Stimulated activated CD4-positive, alpha-beta T cell treated with anti-CD3 and anti-CD28 coated beads, Interleukin-4, amount 100 ng/mL, for 48 hours (primary cell): ENCODE results near the gene FAM98C.
A peak's percentile ranks its signal among the peaks of the same experiment; 100 is the strongest.
"Not testable (repeated sequence)": the region's sequence is repeated elsewhere in the genome, so short reads cannot be mapped to it uniquely, and the experiment has no call there.

Experiments used
- DNase-seq, 2 donors: peaks; one replicate each; pipeline ENCODE4 v3.0.0-alpha.2; 2020; ENCODE audit warnings: low read depth in 2 of 2

The FAM98C gene

DNA sequence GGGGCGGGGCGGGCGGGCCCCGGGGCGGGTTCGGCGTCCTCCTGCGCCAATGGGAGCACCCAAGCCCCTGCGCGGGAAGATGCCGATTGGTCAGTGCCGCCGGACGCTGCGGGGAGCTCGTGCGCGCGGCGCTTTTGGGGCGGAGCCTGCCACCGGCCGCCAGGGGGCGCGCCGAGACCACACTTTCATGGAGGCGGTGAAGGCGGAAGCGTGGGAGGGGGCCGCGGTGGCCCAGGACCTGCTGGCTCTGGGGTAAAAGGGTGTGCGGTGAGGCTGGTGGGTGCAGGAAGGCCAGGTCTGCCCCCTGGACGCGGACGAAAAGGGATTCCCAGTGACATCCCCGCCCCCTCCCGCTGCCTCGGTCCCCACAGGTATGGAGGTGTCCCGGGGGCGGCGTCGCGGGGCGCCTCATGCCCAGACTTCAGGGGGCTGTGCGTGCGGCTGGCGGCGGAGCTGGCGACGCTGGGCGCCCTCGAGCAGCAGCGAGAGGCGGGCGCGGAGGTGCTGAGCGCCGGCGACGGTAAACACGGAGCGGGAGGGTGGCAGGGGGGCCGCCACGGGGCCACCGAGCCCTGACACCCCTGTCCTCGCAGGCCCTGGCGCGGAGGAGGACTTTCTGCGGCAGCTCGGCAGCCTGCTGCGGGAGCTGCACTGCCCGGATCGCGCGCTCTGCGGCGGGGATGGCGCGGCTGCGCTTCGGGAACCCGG is at the start of gene FAM98C:
Gene FAM98C, plus strand, starts transcription at position 127 of the 708 bp plus-strand sequence. Its CDS starts 61 bp downstream, at position 188.
- peak; percentile 95 to 96 for DNase-seq

DNA sequence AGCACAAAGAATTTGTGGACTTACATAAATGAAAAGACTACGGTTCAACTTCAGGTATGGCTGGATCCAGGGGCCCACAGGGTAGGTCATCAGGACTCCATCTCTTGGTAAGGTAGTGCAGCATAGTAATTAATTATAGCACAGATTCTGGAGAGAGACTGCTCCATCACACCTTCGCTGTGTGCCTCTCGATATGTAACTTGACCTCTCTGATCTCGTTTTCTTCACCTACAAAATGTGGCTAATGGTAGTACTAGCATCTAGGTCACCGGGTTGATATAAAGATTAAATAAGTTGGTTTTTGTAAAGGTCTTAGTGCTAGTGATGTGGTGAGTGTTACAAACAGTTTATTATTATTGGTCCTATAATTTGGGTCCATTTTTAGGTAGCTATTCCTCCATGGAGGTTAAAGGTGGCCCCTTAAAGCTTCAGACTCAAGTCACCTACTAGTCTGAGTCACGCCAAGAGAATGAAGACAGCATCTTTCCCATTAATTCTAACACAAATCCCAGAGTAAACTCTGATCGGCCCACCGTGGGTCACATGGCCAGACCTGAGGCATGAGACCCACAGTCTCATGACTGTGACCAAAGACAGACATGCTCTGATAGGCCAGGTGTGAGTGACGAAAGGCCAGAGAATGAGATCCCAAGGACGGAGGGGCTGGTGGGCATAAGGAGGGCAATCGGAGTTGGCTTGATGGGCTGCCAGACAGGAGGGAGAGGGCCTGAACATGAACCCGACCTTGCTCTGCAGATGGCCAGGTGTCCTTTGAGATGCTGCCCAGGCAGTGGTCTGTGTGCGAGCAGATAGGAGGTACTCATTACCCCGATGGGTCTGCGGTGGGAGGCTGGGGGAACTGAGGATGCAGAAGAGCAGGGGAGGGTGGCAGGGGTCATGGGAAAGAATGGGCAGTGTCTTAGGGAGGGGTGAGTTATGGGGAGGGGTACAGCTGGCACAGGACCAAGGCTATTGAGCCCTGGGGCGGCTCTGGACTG is 46.9 kb upstream of the FAM98C start:
- DNase-seq, result no peak

DNA sequence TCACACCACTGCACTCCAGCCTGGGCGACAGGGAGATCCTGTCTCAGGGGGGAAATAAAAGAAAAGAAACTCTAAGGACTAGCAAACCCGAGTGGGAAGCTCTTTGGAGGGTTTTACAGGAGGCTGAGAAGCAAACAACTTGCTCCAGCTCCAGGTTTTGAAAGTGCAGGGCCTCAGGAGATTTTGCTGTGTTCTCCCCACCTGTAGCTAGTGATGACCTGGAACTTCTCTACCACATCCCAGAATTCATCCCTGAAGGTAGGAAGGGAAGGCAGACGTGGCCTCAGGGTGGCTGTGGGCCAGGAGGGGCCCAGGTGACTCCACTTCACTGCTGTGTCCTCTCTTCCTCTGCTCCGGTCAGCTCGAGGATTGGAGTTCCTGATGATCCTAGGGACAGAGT is 44.8 kb upstream of the FAM98C start:
- no peak for DNase-seq

DNA sequence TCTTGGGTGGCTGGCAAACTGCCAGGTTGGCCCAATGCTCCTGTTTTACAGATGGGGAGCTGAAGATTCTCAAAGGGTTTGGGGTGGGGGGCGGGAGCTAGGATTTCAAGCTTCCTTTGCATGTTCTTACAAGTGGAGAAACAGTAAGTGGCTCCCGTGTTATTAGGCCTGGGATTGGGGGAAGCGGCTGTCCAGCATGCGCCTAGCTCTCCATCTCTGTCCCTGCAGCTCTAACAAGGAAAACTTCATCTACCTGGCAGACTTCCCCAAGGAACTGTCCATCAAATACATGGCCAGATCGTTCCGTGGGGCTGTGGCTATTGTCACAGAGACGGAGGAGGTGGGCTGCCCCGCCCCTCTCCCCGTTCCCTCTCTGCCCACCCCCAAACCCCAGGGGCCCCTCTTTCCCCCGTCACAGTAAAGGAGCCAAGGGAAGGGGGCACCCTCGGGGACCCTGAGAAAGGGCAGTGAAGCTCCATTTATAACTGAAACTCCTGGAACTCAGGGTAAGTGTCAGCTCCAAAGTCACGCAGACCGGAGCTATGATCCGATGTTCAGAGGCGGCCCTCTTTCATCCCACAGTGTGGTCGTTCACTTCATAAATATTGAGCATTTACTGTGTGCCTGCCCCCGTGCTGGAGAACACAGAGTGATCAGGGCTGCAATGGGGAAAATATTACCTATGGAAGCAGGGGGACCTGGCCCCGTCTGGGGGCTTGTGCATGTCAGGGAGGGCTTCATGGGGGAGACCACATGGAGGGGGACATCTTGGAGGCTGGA is 43.5 kb upstream of the FAM98C start:
- DNase-seq, result no peak

DNA sequence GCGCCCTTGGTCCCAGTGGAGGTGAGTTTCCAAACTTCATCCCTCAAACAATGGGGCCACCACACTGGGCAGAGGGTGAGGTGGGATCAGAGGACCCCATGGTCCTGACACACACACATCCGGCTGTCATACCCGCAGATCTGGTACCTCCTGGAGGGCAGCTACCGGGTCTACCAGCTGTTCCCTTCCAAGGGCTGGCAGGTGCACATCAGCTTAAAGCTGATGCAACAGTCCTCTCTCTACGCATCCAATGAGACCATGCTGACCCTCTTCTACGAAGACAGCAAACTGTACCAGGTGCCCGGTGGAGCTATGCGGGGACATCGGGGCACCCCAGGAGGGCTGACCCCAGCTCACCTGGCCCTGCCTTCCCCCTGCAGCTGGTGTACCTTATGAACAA is 42.5 kb upstream of the FAM98C start:
- DNase-seq, result no peak

DNA sequence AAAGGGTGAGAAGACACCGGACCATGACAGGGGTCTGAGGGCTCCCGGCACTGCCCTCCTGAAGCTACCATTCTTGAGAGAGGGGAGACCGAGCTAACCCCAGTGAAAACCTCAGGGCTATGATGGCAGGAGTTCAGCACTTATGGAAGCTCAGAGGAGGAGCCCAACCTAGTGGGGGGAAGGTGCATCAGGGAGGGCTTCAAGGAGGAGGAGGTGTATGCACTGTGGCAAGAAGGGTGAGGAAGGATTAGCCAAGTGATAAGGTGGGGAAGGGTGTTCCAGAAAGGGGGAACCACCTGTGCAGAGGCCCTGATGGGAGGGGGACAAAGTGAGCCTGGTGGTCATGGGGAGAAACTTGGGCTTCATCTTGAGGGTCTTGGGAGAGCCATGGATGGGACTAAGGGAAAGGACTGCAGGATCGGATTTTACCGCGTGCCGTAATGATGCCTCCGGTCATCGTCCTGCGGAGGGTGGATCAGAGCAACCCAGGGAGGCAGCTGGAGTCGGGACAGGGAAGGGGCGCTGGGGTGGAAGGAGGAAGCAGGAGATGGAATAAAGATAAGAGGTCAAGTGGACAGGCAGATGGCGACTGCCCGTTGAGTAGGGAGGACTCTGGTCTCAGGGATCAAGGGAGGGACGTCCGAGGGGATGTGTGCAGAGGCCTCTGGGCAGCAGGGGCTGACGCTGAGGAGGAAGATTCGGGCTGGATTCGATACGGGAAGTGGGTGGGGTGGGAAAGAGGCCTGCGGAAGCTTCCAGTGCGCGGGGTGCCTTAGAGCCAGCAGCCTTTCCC is 41.9 kb upstream of the FAM98C start:
- no peak for DNase-seq

DNA sequence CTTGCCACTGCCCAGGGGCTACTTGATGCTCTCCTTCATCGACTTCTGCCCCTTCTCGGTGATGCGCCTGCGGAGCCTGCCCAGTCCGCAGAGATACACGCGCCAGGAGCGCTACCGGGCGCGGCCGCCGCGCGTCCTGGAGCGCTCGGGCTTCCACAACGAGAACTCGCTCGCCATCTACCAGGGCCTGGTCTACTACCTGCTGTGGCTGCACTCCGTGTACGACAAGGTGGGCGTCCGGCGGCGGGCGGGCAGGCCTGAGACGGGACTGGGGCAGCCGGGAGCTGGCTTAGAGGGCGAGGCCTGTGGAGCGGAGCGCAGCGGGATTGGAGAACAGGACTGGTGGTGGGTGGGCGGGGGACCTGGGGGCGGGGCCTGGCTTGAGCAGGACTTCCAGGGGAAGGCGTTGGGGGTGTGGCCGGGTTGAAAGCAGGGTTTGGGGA is 41.2 kb upstream of the FAM98C start:
- peak; percentile 66 to 77 for DNase-seq

DNA sequence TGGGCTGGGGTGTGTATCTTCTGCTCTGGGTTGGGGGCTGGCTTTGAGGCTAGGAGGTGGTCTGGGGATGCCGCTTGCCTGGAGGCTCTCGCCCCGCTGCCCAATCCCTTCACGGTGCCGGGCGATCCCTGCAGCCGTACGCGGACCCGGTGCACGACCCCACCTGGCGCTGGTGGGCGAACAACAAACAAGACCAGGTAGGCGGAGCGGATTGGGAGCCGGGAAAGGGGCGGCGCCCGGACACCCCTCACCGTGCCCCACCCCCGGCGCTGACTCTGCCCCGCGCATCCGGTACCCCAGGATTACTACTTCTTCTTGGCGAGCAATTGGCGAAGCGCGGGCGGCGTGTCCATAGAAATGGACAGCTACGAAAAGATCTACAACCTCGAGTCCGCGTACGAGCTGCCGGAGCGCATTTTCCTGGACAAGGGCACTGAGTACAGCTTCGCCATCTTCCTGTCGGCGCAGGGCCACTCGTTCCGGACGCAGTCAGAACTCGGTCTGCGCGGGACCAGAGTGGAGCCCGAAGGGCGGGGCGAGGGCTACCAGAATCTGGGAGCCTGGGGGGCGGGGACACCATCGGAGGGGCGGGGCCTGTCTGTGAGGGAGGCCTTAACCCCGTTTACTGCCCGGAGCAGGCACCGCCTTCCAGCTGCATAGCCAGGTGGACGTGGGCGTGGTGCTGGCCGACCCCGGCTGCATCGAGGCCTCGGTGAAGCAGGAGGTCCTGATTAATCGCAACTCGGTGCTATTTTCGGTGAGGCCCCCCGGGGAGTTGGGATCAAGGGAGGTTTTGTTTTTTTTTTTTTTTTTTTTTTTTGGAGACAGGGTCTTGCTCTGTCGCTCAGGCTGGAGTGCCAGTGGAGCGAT is 40.6 kb upstream of the FAM98C start:
- peak; percentile 92 for DNase-seq

DNA sequence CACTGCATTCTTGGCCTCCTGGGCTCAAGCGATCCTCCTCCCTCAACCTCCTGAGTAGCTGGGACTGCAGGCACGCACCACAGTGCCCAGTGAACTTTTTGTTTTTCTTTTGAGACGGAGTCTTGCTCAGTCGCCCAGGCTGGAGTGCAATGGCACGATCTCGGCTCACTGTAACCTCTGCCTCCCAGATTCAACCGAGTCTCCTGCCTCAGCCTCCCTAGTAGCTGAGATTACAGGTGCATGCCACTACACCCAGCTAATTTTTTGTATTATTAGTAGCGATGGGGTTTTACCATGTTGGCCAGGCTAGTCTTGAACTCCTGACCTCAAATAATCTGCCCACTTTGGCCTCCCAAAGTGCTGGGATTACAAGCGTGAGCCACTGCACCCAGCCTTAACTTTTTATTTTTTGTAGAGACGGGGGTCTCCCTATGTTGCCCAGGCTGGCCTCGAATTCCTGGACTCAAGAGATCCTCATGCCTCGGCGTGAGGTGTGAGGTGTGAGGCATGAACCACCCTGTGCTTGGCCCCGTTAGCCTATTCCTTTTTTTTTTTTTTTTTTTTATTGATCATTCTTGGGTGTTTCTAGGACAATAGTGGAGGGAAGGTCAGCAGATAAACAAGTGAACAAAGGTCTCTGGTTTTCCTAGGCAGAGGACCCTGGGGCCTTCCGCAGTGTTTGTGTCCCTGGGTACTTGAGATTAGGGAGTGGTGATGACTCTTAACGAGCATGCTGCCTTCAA is 39.8 kb upstream of the FAM98C start:
- not testable (repeated sequence) for DNase-seq

DNA sequence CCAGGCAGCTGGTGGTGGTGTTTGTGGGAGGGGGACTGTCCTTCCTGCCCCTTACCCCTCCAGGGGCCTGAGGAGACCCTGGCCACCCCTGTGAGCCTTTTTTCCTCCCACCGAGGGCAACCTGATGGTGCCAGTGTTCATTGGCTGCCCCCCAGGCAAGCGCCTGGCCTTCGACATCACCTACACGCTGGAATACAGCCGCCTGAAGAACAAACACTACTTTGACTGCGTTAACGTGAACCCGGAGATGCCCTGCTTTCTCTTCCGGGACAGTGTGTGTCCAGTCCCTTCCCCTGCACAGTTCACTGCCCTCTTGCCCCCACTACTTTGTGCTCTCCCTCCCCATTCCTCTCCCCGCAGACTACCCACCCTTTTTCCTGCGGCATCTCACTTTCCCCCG is 35.9 kb upstream of the FAM98C start:
- no peak for DNase-seq

DNA sequence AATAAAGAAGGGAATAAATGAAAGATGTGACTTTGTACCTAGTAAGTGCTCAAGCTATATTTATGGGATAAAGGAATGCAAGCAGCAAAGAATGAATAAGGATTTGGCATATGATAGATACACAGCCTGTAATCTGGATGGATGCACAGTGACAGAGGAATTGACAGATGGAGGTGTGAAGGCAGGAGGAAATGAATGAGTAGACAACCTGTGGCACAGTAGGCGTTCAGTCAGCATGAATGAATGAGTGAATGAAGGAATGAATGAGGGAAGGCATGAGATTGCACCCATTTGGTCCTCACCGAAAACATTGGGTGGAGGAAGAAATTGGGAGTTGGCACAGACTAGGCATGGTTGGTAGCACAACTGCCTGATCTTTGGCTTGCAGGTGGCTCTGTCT is 33.3 kb upstream of the FAM98C start:
- DNase-seq, result no peak

DNA sequence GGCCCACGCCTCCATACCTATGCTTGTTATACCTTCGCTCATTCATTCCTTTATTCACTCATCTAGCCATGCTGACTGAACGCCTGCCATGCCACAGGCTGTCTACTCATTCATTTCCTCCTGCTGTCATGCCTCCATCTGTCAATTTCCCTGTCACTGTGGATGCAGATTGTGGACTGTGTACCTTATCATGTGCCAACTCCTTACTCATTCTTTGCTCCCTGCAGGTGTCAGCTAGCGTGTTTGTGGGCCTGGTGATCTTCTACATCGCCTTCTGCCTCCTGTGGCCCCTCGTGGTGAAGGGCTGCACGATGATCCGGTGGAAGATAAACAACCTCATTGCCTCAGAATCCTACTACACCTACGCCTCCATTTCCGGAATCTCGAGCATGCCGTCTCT is 32.6 kb upstream of the FAM98C start:
- DNase-seq, result no peak

DNA sequence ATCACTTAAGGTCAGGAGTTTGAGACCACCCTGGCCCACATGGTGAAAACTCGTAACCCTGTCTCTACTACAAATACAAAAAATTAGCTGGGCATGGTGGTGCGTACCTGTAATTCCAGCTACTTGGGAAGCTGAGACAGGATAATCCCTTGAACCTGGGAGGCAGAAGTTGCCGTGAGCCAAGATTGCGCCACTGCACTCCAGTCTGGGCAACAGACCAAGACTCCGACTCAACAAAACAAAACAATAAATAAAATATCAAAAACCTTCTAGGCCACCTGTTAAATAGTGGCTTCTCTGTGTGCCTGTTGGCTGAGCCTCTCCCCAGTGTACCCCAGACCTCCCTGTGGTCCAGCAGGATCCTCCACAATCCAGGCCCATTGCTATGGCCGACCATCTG is 31.8 kb upstream of the FAM98C start:
- no peak for DNase-seq

DNA sequence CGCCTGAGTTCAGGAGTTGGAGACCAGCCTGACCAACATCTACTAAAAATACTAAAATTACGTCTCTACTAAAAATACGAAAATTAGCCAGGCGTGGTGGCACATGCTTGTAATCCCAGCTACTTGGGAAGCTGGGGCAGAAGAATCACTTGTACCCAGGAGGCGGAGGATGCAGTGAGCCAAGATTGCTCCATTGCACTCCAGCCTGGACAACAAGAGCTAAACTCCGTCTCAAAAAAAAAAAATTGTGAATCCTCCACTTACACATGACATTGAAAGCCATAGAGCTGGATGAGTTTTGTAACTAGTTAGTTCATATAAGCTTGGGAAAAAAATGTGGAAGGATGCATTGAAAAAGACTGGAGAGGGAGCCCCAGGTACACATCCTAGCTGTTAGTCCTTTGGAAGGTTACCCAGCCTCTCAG is 29.0 kb upstream of the FAM98C start:
- no peak for DNase-seq

DNA sequence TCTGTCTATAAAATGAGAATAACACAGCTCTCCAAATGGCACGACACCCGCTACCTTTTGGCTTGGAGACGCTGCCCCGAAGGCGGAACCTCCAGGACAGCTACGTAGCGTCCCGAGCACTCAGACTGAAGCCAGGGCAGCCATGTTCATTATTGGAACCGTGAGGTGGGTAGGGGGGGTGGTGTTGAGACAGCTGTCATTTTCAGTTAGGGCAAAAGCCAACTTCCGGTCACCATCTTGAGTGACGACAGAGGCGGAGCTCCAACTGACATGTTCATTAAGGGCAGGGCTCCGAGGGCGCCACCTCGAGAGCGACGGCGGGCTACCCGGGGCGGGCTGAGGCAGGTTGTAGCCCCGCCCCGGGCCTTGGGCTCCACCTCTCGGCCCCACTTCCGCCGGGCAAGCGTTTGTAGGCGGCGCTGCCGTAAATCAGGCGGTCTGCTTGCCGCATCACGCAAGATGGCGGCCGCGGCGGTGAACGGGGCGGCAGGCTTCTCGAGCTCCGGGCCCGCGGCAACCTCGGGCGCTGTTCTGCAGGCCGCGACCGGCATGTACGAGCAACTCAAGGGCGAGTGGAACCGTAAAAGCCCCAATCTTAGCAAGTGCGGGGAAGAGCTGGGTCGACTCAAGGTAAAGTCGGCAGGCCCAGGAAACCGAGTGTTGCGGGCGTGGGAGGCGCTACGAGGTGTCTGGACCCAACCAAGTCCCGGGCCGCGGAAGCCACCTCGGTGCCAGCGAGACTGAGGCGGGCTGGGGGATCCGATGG is 28.4 kb upstream of the FAM98C start, which contains the start of gene PSMD8:
Gene PSMD8, plus strand, starts transcription at position 240 of the 766 bp plus-strand sequence. Its CDS starts 31 bp downstream, at position 271.
- DNase-seq, result peak; percentile 96 to 98

DNA sequence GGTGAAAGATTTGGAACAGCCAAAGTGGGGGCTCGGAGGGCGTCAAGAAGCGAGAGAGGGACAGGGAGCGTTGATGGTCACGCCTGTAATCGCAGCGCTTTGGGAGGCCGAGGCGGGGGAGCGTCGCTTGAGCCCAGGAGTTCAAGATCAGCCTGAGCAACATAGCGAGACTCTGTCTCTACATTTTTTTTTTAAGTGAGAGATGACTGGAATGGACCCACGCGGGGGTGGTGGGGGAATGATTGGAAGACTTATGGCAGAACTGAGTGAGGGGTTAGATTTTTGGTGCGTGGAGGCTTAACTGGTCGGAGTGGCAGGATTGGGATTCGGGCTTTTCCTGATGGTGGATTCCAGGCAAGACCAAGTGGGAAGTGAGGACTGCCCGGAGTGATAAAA is 27.8 kb upstream of the FAM98C start:
- DNase-seq, result no peak

DNA sequence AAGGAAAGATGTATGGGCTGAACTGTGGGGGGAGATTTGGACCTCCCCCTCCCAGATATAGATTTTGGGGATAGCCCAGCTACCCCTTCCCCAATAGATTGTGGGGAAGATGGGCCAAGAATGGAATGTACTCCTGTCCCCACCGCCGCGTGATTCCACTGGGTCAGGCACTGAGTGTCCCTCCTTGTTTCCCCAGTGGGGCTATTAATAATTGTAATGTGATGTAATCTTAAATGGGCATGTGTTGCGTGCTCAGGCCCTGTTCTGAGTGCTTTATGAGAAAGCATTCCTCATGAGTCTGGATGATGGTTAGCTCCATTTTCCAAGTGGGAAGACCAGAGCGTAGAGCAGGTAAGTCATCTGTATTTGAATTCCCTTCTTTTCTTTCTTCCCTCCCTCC is 27.1 kb upstream of the FAM98C start:
- no peak for DNase-seq

DNA sequence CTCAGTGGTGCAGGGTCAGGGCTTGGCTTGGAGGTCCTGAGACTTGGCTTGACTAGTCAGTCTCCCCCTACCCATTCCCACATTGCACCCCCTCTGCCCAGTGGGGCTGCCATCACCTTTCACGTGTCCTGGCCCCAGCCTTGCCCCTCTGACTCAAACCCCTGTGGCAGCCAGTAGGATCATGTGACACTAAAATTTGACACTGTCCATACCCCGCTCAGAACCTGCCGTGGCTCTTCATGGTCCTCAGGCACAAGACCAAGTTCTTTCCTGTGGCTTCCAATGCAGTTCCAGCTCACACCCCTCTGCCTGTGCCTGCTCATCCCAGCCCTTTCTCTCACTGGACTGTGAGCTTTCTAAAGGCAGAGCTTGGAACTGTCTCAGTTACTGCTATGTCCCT is 26.3 kb upstream of the FAM98C start:
- no peak for DNase-seq

DNA sequence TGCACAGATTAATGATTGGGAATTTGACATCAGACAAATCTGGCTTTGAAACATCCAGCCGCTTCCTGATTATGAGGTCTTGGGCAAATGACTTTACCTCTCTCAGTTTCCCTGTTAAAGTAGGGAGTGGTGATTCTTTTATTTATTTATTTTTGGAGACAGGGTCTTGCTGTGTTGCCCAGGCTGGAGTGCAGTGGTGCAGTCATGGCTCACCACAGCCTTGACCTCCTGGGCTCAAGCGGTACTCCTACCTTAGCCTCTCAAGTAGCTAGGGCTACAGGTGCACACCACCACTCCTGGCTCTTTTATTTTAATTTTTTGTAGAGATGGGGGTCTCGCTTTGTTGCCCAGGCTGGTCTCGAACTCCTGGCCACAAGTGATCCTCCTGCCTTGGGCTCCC is 25.8 kb upstream of the FAM98C start:
- DNase-seq, result no peak
